ENCODE results near the gene ZBTB17.
"Not testable (repeated sequence)": the region's sequence is repeated elsewhere in the genome, so short reads cannot be mapped to it uniquely, and the experiment has no call there.

ZBTB17 gene

GRCh38 chr1:15975805-15976680 lies at the start of gene ZBTB17:
TSS of gene ZBTB17 (minus strand) at chr1:15976101. CDS start at chr1:15948495, 27,606 bp downstream.
- peak; percentile 86 for DNase-seq

- DNase-seq, result no peak
Observed at GRCh38 chr1:16023050-16023653, 47.3 kb upstream of the ZBTB17 start.

GRCh38 chr1:16022393-16022792 lies 46.5 kb upstream of the ZBTB17 start:
- DNase-seq, result no peak

GRCh38 chr1:16021681-16022080 lies 45.8 kb upstream of the ZBTB17 start, which contains the start of gene CLCNKA:
TSS of gene CLCNKA (plus strand) at chr1:16022036. CDS start at chr1:16022620, 584 bp downstream.
- no peak for DNase-seq

- not testable (repeated sequence) for DNase-seq
Observed at GRCh38 chr1:16020878-16021277, 45.0 kb upstream of the ZBTB17 start.

GRCh38 chr1:16020325-16020724 lies 44.4 kb upstream of the ZBTB17 start:
- no peak for DNase-seq

GRCh38 chr1:16019644-16020277 lies 43.9 kb upstream of the ZBTB17 start:
- no peak for DNase-seq

GRCh38 chr1:16018749-16019643 lies 43.1 kb upstream of the ZBTB17 start:
- DNase-seq, result no peak

- no peak for DNase-seq
Observed at GRCh38 chr1:16018308-16018707, 42.4 kb upstream of the ZBTB17 start.

GRCh38 chr1:16017461-16018303 lies 41.8 kb upstream of the ZBTB17 start, which contains the start of gene HSPB7:
TSS of gene HSPB7 (minus strand) at chr1:16018043. CDS start at chr1:16017963, 80 bp downstream.
- DNase-seq, result no peak

GRCh38 chr1:16017076-16017460 lies 41.2 kb upstream of the ZBTB17 start:
- DNase-seq, result no peak

GRCh38 chr1:16015960-16016901 lies 40.3 kb upstream of the ZBTB17 start:
- DNase-seq, result no peak

- DNase-seq, result no peak
Observed at GRCh38 chr1:16015491-16015890, 39.6 kb upstream of the ZBTB17 start.

- no peak for DNase-seq
Observed at GRCh38 chr1:16014509-16015482, 38.9 kb upstream of the ZBTB17 start.

- no peak for DNase-seq
Observed at GRCh38 chr1:16013908-16014258, 38.0 kb upstream of the ZBTB17 start.

GRCh38 chr1:16013220-16013907 lies 37.5 kb upstream of the ZBTB17 start:
- DNase-seq, result no peak

- DNase-seq, result no peak
Observed at GRCh38 chr1:16012590-16013219, 36.8 kb upstream of the ZBTB17 start.

- DNase-seq, result no peak
Observed at GRCh38 chr1:16011936-16012589, 36.2 kb upstream of the ZBTB17 start.

Data from NCI-H1694 treated with DMSO at 0.1 percent for 48 hours (cell line).